Right kidney (tissue), 9 donors: Measurements from ENCODE around the gene LANCL1.

Experiments
- DNase-seq: peaks from one replicate; pipeline ENCODE4 v3.0.0-alpha.2; 2016
- long read RNA-seq, 8 donors: transcript quantifications; one replicate each; lab custom pipeline, GENCODE V29; 2026

LANCL1 gene, protein sequence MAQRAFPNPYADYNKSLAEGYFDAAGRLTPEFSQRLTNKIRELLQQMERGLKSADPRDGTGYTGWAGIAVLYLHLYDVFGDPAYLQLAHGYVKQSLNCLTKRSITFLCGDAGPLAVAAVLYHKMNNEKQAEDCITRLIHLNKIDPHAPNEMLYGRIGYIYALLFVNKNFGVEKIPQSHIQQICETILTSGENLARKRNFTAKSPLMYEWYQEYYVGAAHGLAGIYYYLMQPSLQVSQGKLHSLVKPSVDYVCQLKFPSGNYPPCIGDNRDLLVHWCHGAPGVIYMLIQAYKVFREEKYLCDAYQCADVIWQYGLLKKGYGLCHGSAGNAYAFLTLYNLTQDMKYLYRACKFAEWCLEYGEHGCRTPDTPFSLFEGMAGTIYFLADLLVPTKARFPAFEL
- long read RNA-seq, donor 1, full-length matches to known transcripts: 12 of 12 reads
- long read RNA-seq, donor 1, partial matches to known transcripts: 0 of 12 reads
- long read RNA-seq, donor 1, other reads (novel, unspliced or antisense): 0 of 12 reads
- long read RNA-seq, donor 2, full-length matches to known transcripts: 12 of 12 reads
- long read RNA-seq, donor 2, partial matches to known transcripts: 0 of 12 reads
- long read RNA-seq, donor 2, other reads (novel, unspliced or antisense): 0 of 12 reads
- long read RNA-seq, donor 3, full-length matches to known transcripts: 9 of 9 reads
- long read RNA-seq, donor 3, partial matches to known transcripts: 0 of 9 reads
- long read RNA-seq, donor 3, other reads (novel, unspliced or antisense): 0 of 9 reads
- long read RNA-seq, donor 4, full-length matches to known transcripts: 4 of 4 reads
- long read RNA-seq, donor 4, partial matches to known transcripts: 0 of 4 reads
- long read RNA-seq, donor 4, other reads (novel, unspliced or antisense): 0 of 4 reads
- long read RNA-seq, donor 5, full-length matches to known transcripts: 5 of 5 reads
- long read RNA-seq, donor 5, partial matches to known transcripts: 0 of 5 reads
- long read RNA-seq, donor 5, other reads (novel, unspliced or antisense): 0 of 5 reads
- long read RNA-seq, donor 6, full-length matches to known transcripts: 10 of 10 reads
- long read RNA-seq, donor 6, partial matches to known transcripts: 0 of 10 reads
- long read RNA-seq, donor 6, other reads (novel, unspliced or antisense): 0 of 10 reads
- long read RNA-seq, donor 7, full-length matches to known transcripts: 23 of 23 reads
- long read RNA-seq, donor 7, partial matches to known transcripts: 0 of 23 reads
- long read RNA-seq, donor 7, other reads (novel, unspliced or antisense): 0 of 23 reads
- long read RNA-seq, donor 8, full-length matches to known transcripts: 14 of 14 reads
- long read RNA-seq, donor 8, partial matches to known transcripts: 0 of 14 reads
- long read RNA-seq, donor 8, other reads (novel, unspliced or antisense): 0 of 14 reads

DNA sequence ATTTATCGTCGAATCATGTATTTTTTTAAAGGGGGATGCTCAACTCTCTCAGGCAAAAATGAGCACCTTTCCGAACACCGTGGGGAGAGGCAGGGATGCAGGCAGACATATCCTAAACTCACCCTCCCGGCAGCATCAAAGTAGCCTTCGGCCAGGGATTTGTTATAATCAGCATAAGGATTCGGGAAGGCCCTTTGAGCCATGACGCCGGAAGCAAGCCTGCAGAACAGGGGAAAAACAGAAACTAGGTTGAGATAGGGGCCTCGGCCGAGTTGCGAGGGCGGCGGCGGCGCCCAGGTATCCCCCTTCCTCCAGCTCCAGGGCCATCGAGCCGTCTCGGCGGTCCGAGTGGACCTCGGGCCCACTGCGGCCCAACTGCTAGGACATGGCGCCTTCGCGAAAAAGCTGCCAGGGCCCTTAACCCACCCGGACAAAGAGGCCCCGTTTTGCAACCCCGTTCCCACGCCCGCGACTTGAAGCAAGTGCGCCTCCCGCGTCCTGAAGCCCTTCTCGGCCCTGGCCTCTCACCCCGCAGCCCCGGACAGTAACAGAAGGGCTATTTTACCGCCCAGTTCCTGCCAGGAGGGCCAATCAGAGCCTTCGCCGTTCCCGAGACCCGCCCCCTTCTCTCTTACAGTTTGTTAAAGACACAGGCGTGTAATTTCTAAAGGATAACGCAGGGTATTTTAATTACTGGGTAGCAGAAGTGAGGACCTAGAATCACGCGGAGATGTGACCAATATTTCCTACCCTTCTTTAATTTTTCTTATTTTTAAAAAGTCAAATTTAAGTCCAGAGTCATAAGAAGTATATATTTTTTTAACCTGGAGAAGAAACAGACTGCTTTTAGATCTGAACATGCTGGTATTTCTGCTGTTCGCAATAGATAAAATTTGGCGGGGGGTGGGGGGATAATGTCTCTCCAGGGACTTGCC lies at the start of gene LANCL1:
LANCL1 (minus strand) TSS at position 566 of the 935 bp plus-strand sequence; CDS start at position 203, 363 bp downstream.
- peak; percentile 91 for DNase-seq

DNA sequence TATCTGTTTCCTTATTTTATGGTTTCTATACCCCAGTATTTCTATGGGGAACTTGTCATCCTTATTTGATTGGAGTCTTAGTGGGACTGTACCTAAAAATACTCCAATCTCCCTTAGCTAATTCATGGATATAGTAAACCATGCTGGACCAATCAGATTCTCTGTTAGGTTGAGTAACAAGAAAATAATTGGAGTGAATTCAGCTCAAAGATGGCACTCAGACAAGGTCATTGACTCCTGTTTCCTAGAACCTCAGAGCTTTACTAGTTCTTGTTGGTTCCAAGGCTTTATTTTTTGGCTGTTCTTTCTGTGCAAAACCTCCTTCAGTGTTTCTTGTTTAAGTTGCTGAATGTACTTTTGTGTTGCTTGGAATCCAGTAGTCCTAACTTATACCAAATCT lies 48.0 kb upstream of the LANCL1 start:
- DNase-seq: no peak

DNA sequence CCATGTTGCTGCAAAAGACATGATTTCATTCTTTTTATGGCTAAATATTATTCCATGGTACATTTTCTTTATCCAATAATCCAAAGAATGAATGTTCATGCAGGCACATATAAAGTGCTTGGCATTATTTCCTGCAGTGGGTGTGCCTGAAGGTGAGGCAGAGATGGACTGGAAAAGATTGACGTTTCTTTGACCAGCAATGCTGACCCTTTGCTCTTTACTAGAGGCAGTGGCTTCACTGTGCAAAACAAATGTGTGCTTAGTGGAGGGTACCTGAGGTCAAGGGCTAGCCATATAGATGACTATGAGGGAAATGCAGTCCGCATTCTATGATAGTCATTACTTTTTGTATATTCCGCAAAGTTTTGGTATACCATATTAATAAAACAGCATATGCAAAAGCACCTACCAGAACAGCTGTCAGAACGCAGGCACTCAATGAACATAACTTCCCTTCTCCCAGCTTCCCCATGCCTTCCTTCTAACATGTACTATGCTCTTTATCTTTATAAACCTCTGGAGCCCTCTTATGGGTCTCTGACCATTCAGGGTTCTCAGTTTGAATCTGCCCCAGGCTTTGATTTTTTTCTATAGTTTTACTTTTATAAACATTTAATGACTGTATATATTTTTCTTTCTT lies 47.2 kb upstream of the LANCL1 start:
- no peak for DNase-seq

DNA sequence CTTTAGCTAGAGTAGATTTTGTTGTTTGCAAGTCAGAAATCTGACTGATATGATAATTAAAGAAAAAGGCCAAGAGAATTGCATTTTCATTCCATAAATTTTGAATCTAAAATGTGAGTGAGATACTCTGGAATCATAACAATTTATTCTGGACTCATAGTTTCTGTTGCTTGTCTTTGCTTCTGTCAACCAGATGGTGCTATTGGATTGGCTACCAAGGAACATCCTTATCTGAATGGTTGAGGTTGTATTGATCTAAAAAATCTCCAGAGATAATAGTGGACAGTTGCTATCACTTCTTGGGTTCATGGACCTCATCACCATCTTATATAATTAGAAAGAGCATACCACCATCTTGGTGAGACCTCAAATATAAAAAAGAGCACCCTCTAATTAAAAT lies 45.8 kb upstream of the LANCL1 start:
- DNase-seq: no peak

DNA sequence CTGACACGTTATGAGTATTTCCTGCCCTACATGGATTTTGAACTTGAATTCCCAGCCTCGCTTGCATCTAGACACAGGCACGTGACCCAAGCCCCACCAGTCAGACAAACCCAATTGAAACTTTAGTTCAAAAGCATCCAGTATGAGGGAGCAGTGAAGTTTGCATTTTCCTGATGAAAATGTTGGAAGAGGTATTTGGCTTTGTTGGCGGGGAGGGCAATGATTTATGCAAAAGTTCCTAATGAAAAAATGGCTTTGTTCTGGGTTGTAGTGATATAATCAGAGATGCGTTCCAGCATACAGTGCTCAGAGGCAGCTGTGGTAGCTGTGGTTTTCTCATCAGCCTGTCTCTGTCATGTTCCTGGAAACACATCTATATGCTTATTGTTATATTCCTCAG lies 43.0 kb upstream of the LANCL1 start:
- DNase-seq: no peak

DNA sequence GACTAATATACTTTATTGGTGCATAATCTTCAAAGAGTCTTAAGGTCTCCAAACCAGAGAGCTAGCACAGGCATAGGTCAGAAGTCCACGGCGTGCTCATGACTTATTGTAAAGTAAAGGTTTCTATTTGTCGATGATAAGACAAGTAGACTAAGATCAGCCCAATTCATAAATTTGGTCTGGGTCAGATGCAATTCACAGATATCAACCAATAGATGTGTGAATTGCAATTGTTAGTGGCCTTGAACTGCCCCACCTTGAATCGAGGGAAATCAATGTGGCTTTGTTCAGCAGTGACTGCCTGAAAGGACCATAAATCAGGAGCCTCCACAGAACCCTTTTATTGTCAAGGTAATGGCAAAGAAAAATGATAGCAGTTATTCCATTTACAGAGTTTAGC lies 40.7 kb upstream of the LANCL1 start:
- no peak for DNase-seq

DNA sequence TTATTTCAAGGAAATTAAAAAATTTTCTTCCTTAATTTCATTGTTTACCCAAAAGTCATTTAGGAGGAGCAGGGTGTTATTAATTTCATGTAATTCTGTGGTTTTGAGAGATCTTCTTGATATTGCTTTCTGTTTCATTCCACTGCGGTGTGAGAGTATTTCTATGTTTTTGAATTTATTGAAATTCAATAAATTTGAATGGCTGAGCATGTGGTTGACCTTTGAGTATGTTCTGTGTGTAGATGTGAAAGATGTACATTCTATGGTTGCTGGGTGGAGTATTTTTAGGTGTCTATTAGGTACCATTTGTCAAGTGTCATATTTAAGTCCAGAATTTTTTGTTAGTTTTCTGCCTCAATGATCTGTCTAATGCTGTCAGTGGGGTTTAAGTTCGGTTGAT lies 39.4 kb upstream of the LANCL1 start:
- DNase-seq: no peak

DNA sequence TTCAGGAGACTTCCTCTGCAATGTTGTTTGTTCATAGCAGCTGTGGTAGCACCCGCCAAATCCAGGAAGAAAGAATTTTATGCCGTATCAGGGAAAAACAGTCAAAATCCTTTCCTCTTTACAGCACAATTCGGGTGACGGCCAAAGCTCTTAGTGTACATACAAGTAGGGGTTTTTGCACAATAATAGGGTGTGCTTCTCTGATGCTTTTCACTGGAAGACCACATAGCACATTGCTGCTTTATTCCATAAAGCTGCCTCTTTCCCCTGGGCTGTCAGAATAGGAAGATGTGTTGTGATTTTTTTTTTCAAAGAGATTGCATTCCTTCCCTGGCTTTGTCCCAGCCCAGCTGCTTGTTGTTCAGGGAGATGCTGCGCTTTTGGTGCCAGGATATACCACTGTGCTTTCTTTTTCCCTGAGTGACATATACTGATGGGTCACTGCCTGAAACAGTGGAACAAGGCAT lies 27.2 kb upstream of the LANCL1 start:
- DNase-seq: no peak

DNA sequence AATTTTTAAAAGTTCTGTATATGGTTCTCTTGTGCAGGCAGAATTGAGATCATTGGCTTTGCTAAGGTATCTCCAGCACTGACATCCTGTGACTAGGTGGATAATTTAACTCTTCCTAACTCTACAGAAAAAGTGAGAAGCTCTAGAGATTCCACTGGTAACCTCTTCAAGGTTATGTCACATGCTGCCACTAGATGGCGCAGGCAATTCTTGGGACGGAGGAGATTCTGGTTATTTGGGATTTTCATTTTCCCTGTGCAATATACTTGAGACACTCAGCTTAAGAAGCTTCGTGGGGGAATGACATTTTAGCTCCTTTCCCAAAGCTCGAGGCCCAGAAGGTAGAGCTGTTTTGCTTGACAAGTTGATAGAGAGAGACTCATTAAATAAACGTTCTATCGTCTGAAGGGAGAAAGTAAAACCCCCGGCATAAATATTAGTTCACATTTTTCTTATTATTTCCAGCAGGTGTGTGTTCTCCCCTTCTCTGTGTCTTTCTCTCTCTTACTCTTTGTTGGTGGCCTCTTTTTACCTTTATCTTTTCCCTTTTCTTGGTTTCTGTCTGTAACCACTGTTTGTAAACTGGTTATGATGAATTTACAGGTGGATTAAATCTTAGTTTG lies 26.6 kb upstream of the LANCL1 start:
- peak; percentile 17 for DNase-seq

DNA sequence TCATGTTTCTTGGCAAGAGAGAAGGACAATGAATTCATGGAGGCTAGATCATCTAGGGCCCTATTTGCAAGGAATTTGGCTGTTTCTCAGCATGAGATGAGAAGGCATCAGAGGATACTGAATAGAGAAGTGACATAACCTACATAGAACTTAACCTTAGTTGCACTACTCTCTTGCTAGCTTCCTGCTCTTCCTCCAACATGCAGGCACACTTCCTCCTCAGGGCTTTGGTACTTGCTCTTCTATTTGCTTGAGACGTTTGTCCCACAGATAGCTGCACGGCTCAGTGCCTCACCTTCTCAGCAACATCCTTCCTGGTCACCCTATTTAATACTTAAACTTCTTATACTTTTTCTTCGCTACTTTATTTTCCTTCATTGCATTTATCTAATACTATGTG lies 20.0 kb upstream of the LANCL1 start:
- DNase-seq: no peak

DNA sequence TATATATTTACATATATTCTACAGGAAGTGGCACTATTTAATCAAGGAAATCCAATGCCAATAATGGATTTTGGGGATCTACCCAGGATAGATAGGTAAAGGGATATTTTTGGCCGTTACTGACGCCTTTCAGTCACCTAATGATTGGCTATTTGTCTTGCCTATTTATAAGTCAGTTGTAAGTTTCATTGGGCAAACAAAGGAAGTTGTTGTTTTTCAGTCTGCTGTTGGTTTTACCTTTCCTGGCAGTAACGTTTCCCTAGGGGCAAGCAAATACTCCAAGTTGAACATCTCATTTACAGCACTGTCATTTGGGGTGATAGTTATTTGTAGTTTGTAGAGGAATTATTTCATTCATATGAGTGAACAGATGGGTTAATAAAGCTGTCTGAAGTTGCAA lies 17.0 kb upstream of the LANCL1 start:
- DNase-seq: no peak

DNA sequence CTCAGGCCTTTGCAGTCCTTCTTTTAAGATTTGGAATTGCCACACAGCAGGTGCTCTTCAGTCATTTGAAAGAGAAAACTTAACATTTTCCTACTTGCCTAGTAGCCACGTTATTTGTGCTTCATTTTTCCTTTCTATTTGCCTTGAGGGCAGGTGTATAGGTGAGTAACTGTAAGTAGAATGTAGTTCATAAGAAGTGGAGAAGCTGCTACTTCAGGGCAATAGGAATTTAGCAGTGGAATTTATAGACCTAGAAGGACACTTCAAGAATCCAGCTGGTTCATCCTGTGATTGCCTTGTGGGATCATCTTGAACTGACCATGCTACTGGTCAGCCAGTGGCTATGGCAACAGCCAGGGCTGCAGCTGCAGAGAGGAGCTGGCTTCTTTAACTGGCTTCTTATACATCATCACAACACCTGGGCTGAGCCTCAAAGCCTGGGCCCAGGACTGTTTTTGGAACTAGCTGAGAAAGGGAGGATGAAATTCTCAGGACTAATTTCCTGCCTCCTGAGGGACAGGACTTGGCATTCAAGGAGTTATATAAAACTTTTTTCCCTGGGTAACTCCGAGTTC lies 5.1 kb upstream of the LANCL1 start:
- DNase-seq: no peak

DNA sequence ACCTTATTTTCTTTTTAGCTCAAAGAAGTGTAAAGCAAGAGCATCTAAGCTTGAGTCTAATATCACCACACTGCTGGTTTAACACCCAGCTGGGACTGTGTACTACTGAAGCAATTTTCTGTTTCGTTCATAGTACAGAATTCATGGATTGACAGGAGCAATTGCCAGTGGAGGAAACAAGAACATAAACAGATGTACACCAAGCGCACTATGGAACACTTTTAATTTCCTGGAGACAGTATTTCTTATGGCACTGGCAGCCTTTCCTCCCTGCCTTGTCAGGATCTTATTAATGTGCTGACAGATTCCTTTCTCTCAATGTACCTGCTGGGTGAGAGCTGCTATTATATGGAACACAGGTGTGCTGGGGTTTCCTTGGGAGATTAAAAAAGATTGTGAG lies 4.2 kb upstream of the LANCL1 start:
- DNase-seq: no peak

DNA sequence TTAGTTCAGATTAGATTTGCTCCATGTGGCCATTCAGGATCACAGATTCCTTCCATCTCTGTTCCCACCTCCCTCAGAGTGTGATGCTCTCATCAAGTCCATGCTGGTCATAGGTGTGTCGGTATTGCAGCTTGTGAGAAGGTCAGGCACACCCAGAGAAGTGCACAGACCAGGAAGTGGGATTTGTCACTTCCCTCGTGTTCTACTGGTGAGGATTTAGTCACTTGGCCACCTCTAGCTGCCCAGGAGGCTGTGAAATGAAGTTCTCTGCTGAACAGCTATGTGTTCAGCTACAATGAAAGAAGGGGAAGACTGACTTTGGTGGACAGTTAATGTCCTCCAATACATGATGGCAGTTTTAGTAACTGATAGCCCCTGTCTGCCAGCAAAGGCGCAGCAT lies 3.5 kb upstream of the LANCL1 start:
- DNase-seq: no peak

DNA sequence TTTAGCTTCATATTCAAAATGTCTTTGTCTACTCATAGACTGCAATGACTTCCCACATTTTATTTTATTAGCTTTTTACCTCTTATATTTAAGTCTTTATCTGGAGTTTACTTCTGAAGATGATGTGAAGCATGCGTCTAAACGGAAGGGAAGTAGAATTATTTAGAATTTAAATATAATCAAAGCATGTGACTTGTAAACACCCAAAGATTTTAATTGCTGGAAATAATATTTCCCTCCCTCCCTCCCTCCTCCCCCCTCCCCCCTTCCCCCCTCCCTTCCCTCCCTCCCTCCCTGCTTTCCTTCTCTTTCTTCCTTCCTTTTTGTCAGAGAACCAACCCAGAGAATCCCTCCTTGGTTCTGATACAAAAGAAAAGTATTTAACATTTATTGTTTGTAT lies 2.1 kb upstream of the LANCL1 start:
- DNase-seq: no peak

DNA sequence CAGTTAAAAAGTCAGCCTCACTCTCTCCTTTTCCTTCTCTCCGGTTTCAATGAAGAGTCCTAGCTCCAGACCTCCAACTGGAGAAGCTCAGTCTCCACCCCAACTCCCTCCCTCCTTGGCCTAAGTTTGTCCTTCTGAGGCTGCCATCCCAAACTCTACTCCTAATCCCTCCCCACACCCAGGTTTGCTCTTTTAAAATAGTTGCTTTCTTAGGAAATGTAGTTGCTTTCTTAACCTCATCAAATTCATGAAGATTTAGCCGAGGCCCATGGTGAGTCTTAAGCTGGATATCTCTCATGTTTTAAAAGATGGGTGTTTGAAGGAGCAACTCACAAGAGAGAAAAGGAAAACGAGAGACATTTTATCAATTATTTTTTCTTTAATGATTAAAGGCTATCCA lies 937 bp upstream of the LANCL1 start:
- DNase-seq: no peak

DNA sequence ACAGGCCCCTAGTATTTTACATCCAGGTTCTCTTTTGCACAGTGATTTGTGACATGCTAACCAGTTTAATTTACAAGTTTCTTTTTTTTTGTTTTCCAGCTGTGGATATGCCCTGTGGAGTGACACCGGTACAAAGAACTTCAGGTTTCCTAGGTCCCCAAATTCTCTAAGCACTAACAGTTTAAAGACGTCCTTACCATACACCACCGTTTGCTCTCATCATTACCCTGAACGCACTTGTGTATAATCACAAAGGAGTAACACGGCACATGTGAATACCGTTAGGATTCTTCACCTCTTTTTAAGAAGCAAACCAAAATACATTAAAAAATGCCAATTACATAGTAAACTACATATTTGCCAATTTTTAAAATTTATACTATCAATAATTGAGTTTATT lies 853 bp downstream of the LANCL1 start:
- peak; percentile 15 for DNase-seq

DNA sequence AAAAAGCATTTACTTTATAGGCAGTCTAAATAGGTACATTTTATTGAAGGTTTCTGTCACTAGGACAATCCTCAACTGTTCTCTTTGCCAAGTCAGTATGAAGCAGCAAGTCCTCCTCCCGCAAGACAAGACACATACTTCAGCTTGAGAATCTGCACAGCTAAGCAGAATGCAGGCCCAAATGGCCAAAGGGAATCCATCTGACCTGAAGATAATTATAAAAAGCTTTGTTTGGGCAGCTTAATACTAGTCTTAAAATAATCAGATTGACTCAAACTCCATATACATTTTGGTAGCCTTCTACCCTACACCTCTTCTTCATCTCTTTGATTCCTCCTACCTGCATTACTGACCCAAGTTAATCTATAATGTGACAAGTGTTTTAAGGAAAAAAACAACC lies 1.8 kb downstream of the LANCL1 start:
- no peak for DNase-seq

DNA sequence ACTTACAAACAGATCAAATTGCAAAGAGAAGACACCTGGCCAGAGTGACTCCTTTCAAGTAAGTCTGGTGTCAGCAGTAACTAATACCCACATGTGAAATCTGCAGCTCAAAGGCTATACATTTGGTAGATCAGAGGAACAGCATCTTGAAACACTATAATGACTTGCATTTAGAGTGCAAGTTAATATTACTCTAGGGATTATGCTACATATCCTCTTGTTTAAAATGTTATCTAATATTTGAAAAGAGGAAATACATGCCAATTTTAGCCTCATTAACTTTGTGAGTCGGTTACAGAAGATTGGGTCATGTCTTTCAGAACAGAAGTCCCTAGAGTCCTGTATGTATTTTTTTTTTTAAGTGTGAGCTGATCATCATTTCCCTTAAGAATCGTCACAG lies 15.2 kb downstream of the LANCL1 start:
- DNase-seq: no peak
